Naive thymus-derived CD4-positive, alpha-beta T cell (primary cell): ENCODE results near the gene VSTM2L. TPM values are rescaled to one million over a fixed set of nuclear protein-coding genes. Genes with fewer than 3 reads are reported as not detected.

Experiments used
- ATAC-seq: fragments of 150-1000 bp; cut with Tn5 transposase; 2 replicates; pipeline ENCODE4 v1.10.0; 2021; ENCODE audit warnings: mild to moderate bottlenecking, moderate library complexity
- CTCF ChIA-PET: fragments of 350-600 bp; sonication (Branson Sonifier 250); formaldehyde crosslinking; loops from one replicate; lab custom pipeline; 2021; ENCODE audit warnings: antibody characterized with exemption; lab: Charles Lee
- POLR2A ChIA-PET: fragments of 350-600 bp; sonication (Branson Sonifier 250); formaldehyde crosslinking; loops from one replicate; lab custom pipeline; 2021; ENCODE audit warnings: antibody characterized with exemption, inconsistent platforms; lab: Charles Lee
- DNase-seq, 9 donors: peaks; one replicate each; pipeline versions ENCODE4 v3.0.0 to v3.0.0-alpha.2; 2020 to 2022; ENCODE audit warnings: mixed read lengths in 1 of 9
- H3K27ac ChIP-seq: one replicate; pipeline ENCODE4 v1.7.0; 2013; ENCODE audit warnings: mild to moderate bottlenecking, low read depth, low read length, moderate library complexity
- H3K27me3 ChIP-seq, 2 donors: one replicate each; pipeline ENCODE4 v1.7.0; 2013; ENCODE audit warnings: low read length in 2 of 2, mild to moderate bottlenecking in 2 of 2, moderate library complexity in 2 of 2; ENCODE audit not compliant: control insufficient read depth in 2 of 2, insufficient read depth in 2 of 2
- H3K36me3 ChIP-seq, 3 experiments: 1 replicate in 2 of 3; 2 replicates in 1 of 3; pipeline ENCODE4 v1.7.0; 2013; ENCODE audit warnings: low read length in 3 of 3, mild to moderate bottlenecking in 3 of 3, moderate library complexity in 1 of 3; ENCODE audit not compliant: insufficient read depth in 3 of 3, control insufficient read depth in 2 of 3
- H3K4me1 ChIP-seq, 2 donors: one replicate each; pipeline ENCODE4 v1.7.0; 2013; ENCODE audit warnings: low read length in 2 of 2, mild to moderate bottlenecking in 2 of 2, moderate library complexity in 1 of 2; ENCODE audit not compliant: control insufficient read depth in 2 of 2, insufficient read depth in 2 of 2
- H3K4me3 ChIP-seq: 2 replicates; pipeline ENCODE4 v1.7.0; 2013; ENCODE audit warnings: mild to moderate bottlenecking, low read length
- H3K9me3 ChIP-seq, 3 experiments: 1 replicate in 2 of 3; 2 replicates in 1 of 3; pipeline ENCODE4 v1.7.0; 2013; ENCODE audit warnings: low read length in 3 of 3; ENCODE audit not compliant: control insufficient read depth in 2 of 3
- H3K27ac Mint-ChIP-seq, 9 donors: one replicate each; pipeline ENCODE4 v1.8.0; 2020 to 2022; ENCODE audit warnings: mixed read lengths in 9 of 9, mild to moderate bottlenecking in 8 of 9, moderate library complexity in 5 of 9, inconsistent platforms in 2 of 9
- H3K27me3 Mint-ChIP-seq, 5 donors: one replicate each; pipeline ENCODE4 v1.8.0; 2021 to 2022; ENCODE audit warnings: mixed read lengths in 5 of 5, mild to moderate bottlenecking in 1 of 5
- H3K36me3 Mint-ChIP-seq, 5 donors: one replicate each; pipeline ENCODE4 v1.8.0; 2020 to 2022; ENCODE audit warnings: mixed read lengths in 5 of 5, mild to moderate bottlenecking in 3 of 5, inconsistent platforms in 1 of 5
- H3K4me1 Mint-ChIP-seq, 7 donors: one replicate each; pipeline ENCODE4 v1.8.0; 2020 to 2022; ENCODE audit warnings: mixed read lengths in 7 of 7, mild to moderate bottlenecking in 3 of 7, inconsistent platforms in 1 of 7
- H3K4me3 Mint-ChIP-seq, 10 donors: one replicate each; pipeline ENCODE4 v1.8.0; 2020 to 2022; ENCODE audit warnings: mild to moderate bottlenecking in 10 of 10, mixed read lengths in 10 of 10, moderate library complexity in 6 of 10, inconsistent platforms in 2 of 10
- H3K9me3 Mint-ChIP-seq, 11 donors: one replicate each; pipeline ENCODE4 v1.8.0; 2020 to 2022; ENCODE audit warnings: mixed read lengths in 11 of 11, mild to moderate bottlenecking in 4 of 11, inconsistent platforms in 1 of 11, moderate library complexity in 1 of 11
- intact Hi-C, 2 donors: fragments of 100-400 bp; cut with micrococcal nuclease; formaldehyde crosslinking; loops; one replicate each; pipeline ENCODE4 v1.15.1; 2023
- polyA plus RNA-seq, 2 donors: library from polyadenylated mRNA; unstranded; fragments of 300-500 nt; fragmentation: Illumina TruSeq; gene quantifications; one replicate each; pipeline ENCODE4 v1.2.3, GENCODE V29; 2021
- total RNA-seq, 6 experiments: library from RNA in 5 of 6; stranded (reverse) in 5 of 6; gene quantifications; 1 replicate in 5 of 6; 2 replicates in 1 of 6; pipeline ENCODE4 v1.2.3 and lab custom pipeline; 2021 to 2026

VSTM2L gene
- total and polyA plus RNA-seq, 7 experiments from 2014 or later = 0.12 TPM; not detected in 6

- Mint-ChIP-seq H3K9me3 (no peaks in the 10 kb centered on the region), H3K4me1 (peaks cover 0 to 6% (median 0%) of the 10 kb centered on the region in 7 donors), H3K27ac (no peak overlapping the region), H3K4me3 (no peak overlapping the region), H3K36me3 (no peaks in the 10 kb centered on the region), H3K27me3 (no peaks in the 10 kb centered on the region)
- ChIA-PET CTCF (no interaction called here), POLR2A (no interaction called here)
- no peaks in the 10 kb centered on the region for H3K9me3 ChIP-seq
- no peak overlapping the region for H3K27ac ChIP-seq
- no peaks in the 10 kb centered on the region for H3K4me1 ChIP-seq
- no peak for ATAC-seq
- H3K4me3 ChIP-seq = no peak overlapping the region
- intact Hi-C loops = no loop called here
- H3K36me3 ChIP-seq = no peaks in the 10 kb centered on the region
- H3K27me3 ChIP-seq = no peaks in the 10 kb centered on the region
- DNase-seq = no peak
Observed at GRCh38 chr20:37890643-37891042, 12.3 kb upstream of the VSTM2L start.

DNA sequence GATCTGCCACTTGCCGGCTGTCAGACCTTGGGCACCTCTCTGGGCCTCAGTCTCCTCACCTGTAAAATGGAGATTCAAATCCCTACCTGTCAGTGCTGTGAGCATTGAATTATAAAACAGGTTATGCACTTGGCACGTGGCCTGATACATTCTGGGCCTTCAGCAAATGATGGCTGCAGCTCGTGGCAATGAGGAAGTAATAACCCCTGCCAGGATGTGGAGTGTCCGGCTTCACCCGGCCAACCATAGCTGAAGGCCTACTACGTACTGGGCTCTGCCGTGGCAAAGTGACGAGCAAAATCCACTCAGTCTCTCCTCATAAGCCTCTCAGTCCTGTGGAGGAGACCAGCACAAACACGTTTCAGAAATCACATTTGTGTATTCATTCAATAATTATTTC, 10.9 kb upstream of the VSTM2L start:
- Histone ChIP-seq H3K36me3 (no peaks in the 10 kb centered on the region), H3K4me3 (no peak overlapping the region), H3K9me3 (no peaks in the 10 kb centered on the region), H3K4me1 (no peaks in the 10 kb centered on the region), H3K27ac (no peak overlapping the region), H3K27me3 (no peaks in the 10 kb centered on the region)
- no peak for ATAC-seq
- Mint-ChIP-seq H3K9me3 (no peaks in the 10 kb centered on the region), H3K27me3 (no peaks in the 10 kb centered on the region), H3K27ac (no peak overlapping the region), H3K36me3 (no peaks in the 10 kb centered on the region), H3K4me1 (peaks cover 0 to 6% (median 0%) of the 10 kb centered on the region in 7 donors), H3K4me3 (no peak overlapping the region)
- ChIA-PET CTCF (no interaction called here), POLR2A (no interaction called here)
- intact Hi-C loops = no loop called here
- no peak for DNase-seq

- H3K4me1 Mint-ChIP-seq = peaks cover 0 to 6% (median 0%) of the 10 kb centered on the region in 7 donors
- ATAC-seq (no peak), DNase-seq (no peak)
- no peak overlapping the region for H3K4me3 Mint-ChIP-seq
- intact Hi-C loops = no loop called here
- POLR2A ChIA-PET = no interaction called here
- Histone ChIP-seq H3K27ac (no peak overlapping the region), H3K4me3 (no peak overlapping the region), H3K36me3 (no peaks in the 10 kb centered on the region), H3K27me3 (no peaks in the 10 kb centered on the region), H3K9me3 (no peaks in the 10 kb centered on the region), H3K4me1 (no peaks in the 10 kb centered on the region)
- no peaks in the 10 kb centered on the region for H3K9me3 Mint-ChIP-seq
- no peak overlapping the region for H3K27ac Mint-ChIP-seq
- H3K27me3 Mint-ChIP-seq = peaks cover 0 to 10% (median 0%) of the 10 kb centered on the region in 5 donors
- CTCF ChIA-PET = no interaction called here
- H3K36me3 Mint-ChIP-seq = no peaks in the 10 kb centered on the region
Observed at GRCh38 chr20:37893566-37894241, 9.2 kb upstream of the VSTM2L start.

- ChIA-PET CTCF (interaction anchor here (0.6 kb wide), 1 partner anchor 1478 kb away, joined by 3 read pairs; no protein-coding TSS in a partner anchor), POLR2A (no interaction called here)
- Histone ChIP-seq H3K4me3 (no peak overlapping the region), H3K27ac (no peak overlapping the region), H3K36me3 (no peaks in the 10 kb centered on the region), H3K4me1 (no peaks in the 10 kb centered on the region), H3K27me3 (no peaks in the 10 kb centered on the region), H3K9me3 (no peaks in the 10 kb centered on the region)
- Mint-ChIP-seq H3K4me1 (peaks cover 0 to 6% (median 0%) of the 10 kb centered on the region in 7 donors), H3K27me3 (peaks cover 0 to 16% (median 7%) of the 10 kb centered on the region in 5 donors), H3K36me3 (no peaks in the 10 kb centered on the region), H3K27ac (no peak overlapping the region), H3K4me3 (no peak overlapping the region), H3K9me3 (no peaks in the 10 kb centered on the region)
- intact Hi-C loops = no loop called here
- DNase-seq (no peak), ATAC-seq (no peak)
Observed at GRCh38 chr20:37894454-37894853, 8.5 kb upstream of the VSTM2L start.

DNA sequence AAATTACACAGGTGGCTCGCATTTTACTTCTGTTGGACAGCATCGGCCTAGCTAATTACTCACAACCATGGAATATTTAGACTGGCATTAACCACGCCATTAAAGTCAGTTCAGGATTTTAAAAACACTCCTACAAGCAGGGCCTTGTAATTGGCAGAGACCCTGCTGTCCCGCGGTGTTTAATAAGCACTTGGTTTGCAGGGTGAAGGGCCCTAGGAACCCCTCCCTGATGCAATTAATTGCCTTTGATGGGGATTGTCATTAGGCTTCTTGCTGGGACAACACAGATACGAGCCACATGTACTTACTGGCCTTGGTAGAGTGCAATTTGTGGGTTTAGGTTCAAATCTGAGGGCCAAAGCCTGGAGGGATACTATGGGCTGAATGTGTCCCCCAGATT, 7.8 kb upstream of the VSTM2L start:
- no peak for DNase-seq
- Histone ChIP-seq H3K36me3 (no peaks in the 10 kb centered on the region), H3K27me3 (no peaks in the 10 kb centered on the region), H3K4me3 (no peak overlapping the region), H3K27ac (no peak overlapping the region), H3K4me1 (no peaks in the 10 kb centered on the region), H3K9me3 (no peaks in the 10 kb centered on the region)
- ChIA-PET POLR2A (no interaction called here), CTCF (no interaction called here)
- Mint-ChIP-seq H3K36me3 (no peaks in the 10 kb centered on the region), H3K27ac (no peak overlapping the region), H3K27me3 (peaks cover 5 to 21% (median 15%) of the 10 kb centered on the region in 5 donors), H3K4me1 (peaks cover 0 to 6% (median 0%) of the 10 kb centered on the region in 7 donors), H3K9me3 (no peaks in the 10 kb centered on the region), H3K4me3 (no peak overlapping the region)
- no peak for ATAC-seq
- intact Hi-C loops = no loop called here

GRCh38 chr20:37896932-37897548, 5.9 kb upstream of the VSTM2L start:
- H3K4me1 ChIP-seq = no peaks in the 10 kb centered on the region
- ATAC-seq = no peak
- H3K27ac Mint-ChIP-seq = no peak overlapping the region
- no peaks in the 10 kb centered on the region for H3K9me3 ChIP-seq
- H3K36me3 ChIP-seq = no peaks in the 10 kb centered on the region
- peaks cover under 1 to 6% (median 1%) of the 10 kb centered on the region in 7 donors for H3K4me1 Mint-ChIP-seq
- H3K4me3 ChIP-seq = no peak overlapping the region
- H3K27ac ChIP-seq = no peak overlapping the region
- H3K27me3 ChIP-seq = peaks cover 0 to 2% of the 10 kb centered on the region in 2 donors
- peaks cover 0 to 4% (median 0%) of the 10 kb centered on the region in 11 donors for H3K9me3 Mint-ChIP-seq
- ChIA-PET POLR2A (no interaction called here), CTCF (no interaction called here)
- H3K27me3 Mint-ChIP-seq = peaks cover 18 to 32% (median 29%) of the 10 kb centered on the region in 5 donors
- DNase-seq = no peak
- intact Hi-C loops = no loop called here
- no peak overlapping the region for H3K4me3 Mint-ChIP-seq
- H3K36me3 Mint-ChIP-seq = peaks cover 0 to 4% (median 0%) of the 10 kb centered on the region in 5 donors
